Measurements from ENCODE around the gene PATL2.
"Not testable (repeated sequence)": the region's sequence is repeated elsewhere in the genome, so short reads cannot be mapped to it uniquely, and the experiment has no call there.

PATL2 gene

GRCh38 chr15:44654858-44655257 lies 56.3 kb downstream of the PATL2 start:
- TF ChIP-seq CTCF (IDR thresholded peaks at IDR 0.05; ENCODE audit: borderline replicate concordance, control extremely low read depth, extremely low read depth, insufficient read depth, missing control alignments): no peak
- in situ Hi-C loops (cut with MboI; ENCODE audit: low sequenced_read_pairs, unreplicated experiment): no loop called here

GRCh38 chr15:44647637-44648036 lies 63.5 kb downstream of the PATL2 start:
- TF ChIP-seq CTCF (IDR thresholded peaks at IDR 0.05; ENCODE audit: borderline replicate concordance, control extremely low read depth, extremely low read depth, insufficient read depth, missing control alignments): no peak
- in situ Hi-C loops (cut with MboI; ENCODE audit: low sequenced_read_pairs, unreplicated experiment): no loop called here
- DNase-seq (ENCODE audit: low spot score): no peak

More at GRCh38 chr15:44654858-44655257, 56.3 kb downstream of the PATL2 start:
- no peak for DNase-seq (ENCODE audit: low spot score)

GRCh38 chr15:44647036-44647435 lies 64.1 kb downstream of the PATL2 start:
- DNase-seq (ENCODE audit: low spot score): no peak
- TF ChIP-seq CTCF (IDR thresholded peaks at IDR 0.05; ENCODE audit: borderline replicate concordance, control extremely low read depth, extremely low read depth, insufficient read depth, missing control alignments): no peak
- in situ Hi-C loops (cut with MboI; ENCODE audit: low sequenced_read_pairs, unreplicated experiment): no loop called here

GRCh38 chr15:44646460-44646859 lies 64.7 kb downstream of the PATL2 start:
- in situ Hi-C loops (cut with MboI; ENCODE audit: low sequenced_read_pairs, unreplicated experiment): no loop called here
- no peak for TF ChIP-seq CTCF (IDR thresholded peaks at IDR 0.05; ENCODE audit: borderline replicate concordance, control extremely low read depth, extremely low read depth, insufficient read depth, missing control alignments)
- DNase-seq (ENCODE audit: low spot score): no peak

GRCh38 chr15:44641651-44642050 lies 69.5 kb downstream of the PATL2 start:
- in situ Hi-C loops (cut with MboI; ENCODE audit: low sequenced_read_pairs, unreplicated experiment): no loop called here
- TF ChIP-seq CTCF (IDR thresholded peaks at IDR 0.05; ENCODE audit: borderline replicate concordance, control extremely low read depth, extremely low read depth, insufficient read depth, missing control alignments): no peak
- DNase-seq (ENCODE audit: low spot score): no peak

GRCh38 chr15:44636976-44637375 lies 74.1 kb downstream of the PATL2 start:
- in situ Hi-C loops (cut with MboI; ENCODE audit: low sequenced_read_pairs, unreplicated experiment): no loop called here
- DNase-seq (ENCODE audit: low spot score): no peak
- no peak for TF ChIP-seq CTCF (IDR thresholded peaks at IDR 0.05; ENCODE audit: borderline replicate concordance, control extremely low read depth, extremely low read depth, insufficient read depth, missing control alignments)

- no peak for DNase-seq (ENCODE audit: low spot score)
- in situ Hi-C loops (cut with MboI; ENCODE audit: low sequenced_read_pairs, unreplicated experiment): no loop called here
These were observed 77.5 kb downstream of the PATL2 start for GRCh38 chr15:44633603-44634002.

GRCh38 chr15:44625286-44625685 lies 85.8 kb downstream of the PATL2 start:
- DNase-seq (ENCODE audit: low spot score); in situ Hi-C loops (cut with MboI; ENCODE audit: low sequenced_read_pairs, unreplicated experiment): not testable (repeated sequence)

More at GRCh38 chr15:44633603-44634002, 77.5 kb downstream of the PATL2 start:
- TF ChIP-seq CTCF (IDR thresholded peaks at IDR 0.05; ENCODE audit: borderline replicate concordance, control extremely low read depth, extremely low read depth, insufficient read depth, missing control alignments): no peak
